Left kidney (tissue), 1 donor: ENCODE data around the gene WDR75. TPM values are rescaled to one million over a fixed set of nuclear protein-coding genes. Genes with fewer than 3 reads are reported as not detected.

ENCODE experiments used
- polyA plus RNA-seq: library from polyadenylated mRNA; unstranded; fragments of 120-200 nt; gene quantifications from one replicate; pipeline ENCODE4 v1.2.1, GENCODE V29; 2013; ENCODE audit not compliant: insufficient read length

Gene WDR75
- polyA plus RNA-seq, 1 donor, result 62.3 TPM

Other genes with a start within 250 kb of the WDR75 start
- 121 TPM for gene SLC40A1, start 139.3 kb downstream of the WDR75 start, polyA plus RNA-seq
- 67.0 TPM for gene ASNSD1, start 220.0 kb downstream of the WDR75 start, polyA plus RNA-seq
- 17.1 TPM for gene ANKAR, start 233.2 kb downstream of the WDR75 start, polyA plus RNA-seq